GM18520 (cell line): Measurements from ENCODE around the gene CACNG7.
A peak's percentile ranks its signal among the peaks of the same experiment; 100 is the strongest.

ENCODE experiments used
- ATAC-seq: cut with Tn5 transposase; IDR thresholded peaks from one replicate; pipeline ENCODE4 v1.9.1; 2021; ENCODE audit not compliant: unreplicated experiment

Gene CACNG7

GRCh38 chr19:53878776-53879139 is 30.3 kb upstream of the CACNG7 start:
- no peak for ATAC-seq

GRCh38 chr19:53879140-53880081 is 29.7 kb upstream of the CACNG7 start:
- ATAC-seq, result peak; percentile 80

- ATAC-seq, result no peak
Observed at GRCh38 chr19:53880711-53881481, 28.2 kb upstream of the CACNG7 start.

GRCh38 chr19:53881482-53882390 is 27.3 kb upstream of the CACNG7 start, which contains the start of gene PRKCG:
TSS of gene PRKCG (plus strand) at chr19:53882197. CDS start at chr19:53882495, 298 bp downstream.
- ATAC-seq, result no peak

GRCh38 chr19:53882391-53883050 is 26.6 kb upstream of the CACNG7 start:
- no peak for ATAC-seq

GRCh38 chr19:53883231-53883661 is 25.8 kb upstream of the CACNG7 start:
- ATAC-seq, result no peak

- ATAC-seq, result no peak
Observed at GRCh38 chr19:53883741-53884140, 25.3 kb upstream of the CACNG7 start.

GRCh38 chr19:53884256-53884655 is 24.8 kb upstream of the CACNG7 start:
- ATAC-seq, result no peak

GRCh38 chr19:53885036-53885435 is 24.0 kb upstream of the CACNG7 start:
- no peak for ATAC-seq

- ATAC-seq, result no peak
Observed at GRCh38 chr19:53892301-53892980, 16.6 kb upstream of the CACNG7 start.

GRCh38 chr19:53892981-53893325 is 16.1 kb upstream of the CACNG7 start:
- no peak for ATAC-seq

GRCh38 chr19:53894707-53895106 is 14.4 kb upstream of the CACNG7 start:
- no peak for ATAC-seq

- no peak for ATAC-seq
Observed at GRCh38 chr19:53896682-53897081, 12.4 kb upstream of the CACNG7 start.

GRCh38 chr19:53897459-53897858 is 11.6 kb upstream of the CACNG7 start:
- no peak for ATAC-seq

- ATAC-seq, result no peak
Observed at GRCh38 chr19:53898166-53898565, 10.9 kb upstream of the CACNG7 start.

- ATAC-seq, result no peak
Observed at GRCh38 chr19:53898636-53899341, 10.3 kb upstream of the CACNG7 start.

GRCh38 chr19:53900191-53900860 is 8.8 kb upstream of the CACNG7 start:
- ATAC-seq, result no peak

GRCh38 chr19:53903055-53903680 is 5.9 kb upstream of the CACNG7 start:
- no peak for ATAC-seq
